Activated T-helper 1 cell treated with anti-CD3 and anti-CD28 coated beads, Interleukin-2, amount 50 U/mL, for 16 hours (primary cell): ENCODE data around the gene CLPSL2.

Source experiments
- DNase-seq, 2 donors: peaks; one replicate each; pipeline ENCODE4 v3.0.0-alpha.2; 2020; ENCODE audit warnings: low read depth in 1 of 2, low spot score in 1 of 2

The CLPSL2 gene

DNA sequence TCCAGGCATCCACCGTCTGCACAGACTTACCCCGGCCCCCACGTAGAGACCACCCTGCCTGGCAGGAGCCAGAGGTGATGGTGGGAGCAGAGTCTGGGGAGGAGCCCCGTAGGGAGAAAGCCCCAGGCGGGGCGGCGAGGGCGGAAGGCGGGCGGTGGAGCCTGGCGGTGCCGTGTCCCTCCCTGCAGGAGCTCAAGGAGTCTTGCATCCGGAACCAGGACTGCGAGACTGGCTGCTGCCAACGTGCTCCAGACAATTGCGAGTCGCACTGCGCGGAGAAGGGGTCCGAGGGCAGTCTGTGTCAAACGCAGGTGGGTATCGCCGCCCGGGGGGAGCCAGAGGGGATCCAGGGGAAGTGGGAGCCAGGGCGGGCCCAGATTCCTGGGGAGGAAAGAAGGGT, 10.4 kb downstream of the CLPSL2 start:
- no peak for DNase-seq

DNA sequence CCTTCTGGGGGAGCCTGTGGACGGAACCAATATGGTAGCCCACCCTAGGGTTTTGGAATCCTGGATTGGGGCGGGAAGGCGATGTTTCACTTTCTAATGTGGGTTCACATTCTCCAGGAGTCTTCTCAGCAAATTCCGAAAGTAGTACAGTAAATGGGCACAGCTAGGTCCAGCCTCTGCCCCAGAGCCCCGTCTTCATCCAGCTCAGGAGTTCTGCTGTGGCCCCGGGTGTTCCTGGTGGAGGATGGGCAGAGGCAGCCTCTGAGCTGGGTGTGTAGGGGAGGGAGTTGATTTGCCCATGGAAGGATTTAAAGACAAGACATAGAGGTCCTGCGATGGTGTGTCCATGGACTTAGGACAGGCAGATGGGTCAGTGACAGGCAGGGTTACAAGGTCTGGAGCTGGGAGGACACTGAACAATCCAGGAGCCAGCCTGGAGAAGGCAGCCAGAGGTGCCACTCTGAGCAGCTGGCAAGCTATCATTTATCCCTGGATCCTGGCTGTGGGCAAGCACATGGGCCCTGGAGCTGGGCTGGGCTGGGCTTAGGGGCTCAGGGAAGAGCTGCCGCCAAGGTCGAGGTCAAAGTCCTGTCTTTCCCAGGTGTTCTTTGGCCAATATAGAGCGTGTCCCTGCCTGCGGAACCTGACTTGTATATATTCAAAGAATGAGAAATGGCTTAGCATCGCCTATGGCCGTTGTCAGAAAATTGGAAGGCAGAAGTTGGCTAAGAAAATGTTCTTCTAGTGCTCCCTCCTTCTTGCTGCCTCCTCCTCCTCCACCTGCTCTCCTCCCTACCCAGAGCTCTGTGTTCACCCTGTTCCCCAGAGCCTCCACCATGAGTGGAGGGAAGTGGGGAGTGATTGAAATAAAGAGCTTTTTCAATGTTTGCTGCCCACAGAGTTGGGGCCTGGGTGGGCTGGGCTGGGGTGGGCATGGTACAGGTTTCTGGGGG, 11.1 kb downstream of the CLPSL2 start:
- no peak for DNase-seq

DNA sequence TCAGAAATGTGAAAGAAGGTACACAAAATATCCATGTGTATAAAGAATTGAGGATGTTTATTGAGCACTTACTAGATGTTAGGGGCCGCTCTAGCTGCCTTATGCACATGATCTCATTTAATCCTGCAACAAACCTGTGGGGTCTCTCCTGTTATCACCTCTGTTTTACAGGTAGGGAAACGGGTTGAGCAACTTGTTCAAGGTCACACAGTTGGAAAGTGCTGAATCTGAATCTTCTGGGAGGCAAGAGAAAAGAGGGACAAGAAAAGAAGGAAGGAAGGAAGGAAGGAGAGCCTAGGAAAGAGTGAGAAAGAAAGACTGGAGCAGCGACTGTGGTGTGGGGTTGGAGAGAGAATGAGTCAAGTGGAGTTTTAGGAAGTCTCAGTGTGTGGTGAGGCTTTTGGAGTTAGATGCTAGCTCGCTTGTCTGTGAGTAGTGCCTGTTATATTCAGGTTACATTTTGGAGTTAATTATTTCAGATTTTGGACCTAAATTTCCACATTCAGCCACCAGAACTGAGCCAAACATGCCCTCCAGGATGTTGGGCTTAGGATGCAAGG, 12.1 kb downstream of the CLPSL2 start:
- no peak for DNase-seq

DNA sequence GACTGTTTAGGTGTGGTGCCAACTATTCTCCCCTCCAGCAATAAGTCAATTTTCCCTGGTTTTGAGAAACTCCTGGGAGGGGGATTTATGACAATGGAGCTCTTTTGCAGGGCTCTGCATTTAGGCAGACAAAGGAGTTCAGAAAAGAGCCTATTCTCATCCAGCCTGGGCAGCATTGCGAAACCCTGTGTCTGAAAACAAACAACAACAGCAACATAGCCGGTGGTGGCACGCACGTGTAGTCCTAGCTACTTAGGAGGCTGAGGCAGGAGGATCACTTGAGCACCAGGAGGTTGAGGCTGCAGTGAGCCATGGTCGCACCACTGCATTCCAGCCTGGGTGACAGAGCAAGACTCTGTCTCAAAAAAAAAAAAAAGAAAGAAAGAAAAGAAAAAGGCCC, 14.3 kb downstream of the CLPSL2 start:
- DNase-seq = no peak

DNA sequence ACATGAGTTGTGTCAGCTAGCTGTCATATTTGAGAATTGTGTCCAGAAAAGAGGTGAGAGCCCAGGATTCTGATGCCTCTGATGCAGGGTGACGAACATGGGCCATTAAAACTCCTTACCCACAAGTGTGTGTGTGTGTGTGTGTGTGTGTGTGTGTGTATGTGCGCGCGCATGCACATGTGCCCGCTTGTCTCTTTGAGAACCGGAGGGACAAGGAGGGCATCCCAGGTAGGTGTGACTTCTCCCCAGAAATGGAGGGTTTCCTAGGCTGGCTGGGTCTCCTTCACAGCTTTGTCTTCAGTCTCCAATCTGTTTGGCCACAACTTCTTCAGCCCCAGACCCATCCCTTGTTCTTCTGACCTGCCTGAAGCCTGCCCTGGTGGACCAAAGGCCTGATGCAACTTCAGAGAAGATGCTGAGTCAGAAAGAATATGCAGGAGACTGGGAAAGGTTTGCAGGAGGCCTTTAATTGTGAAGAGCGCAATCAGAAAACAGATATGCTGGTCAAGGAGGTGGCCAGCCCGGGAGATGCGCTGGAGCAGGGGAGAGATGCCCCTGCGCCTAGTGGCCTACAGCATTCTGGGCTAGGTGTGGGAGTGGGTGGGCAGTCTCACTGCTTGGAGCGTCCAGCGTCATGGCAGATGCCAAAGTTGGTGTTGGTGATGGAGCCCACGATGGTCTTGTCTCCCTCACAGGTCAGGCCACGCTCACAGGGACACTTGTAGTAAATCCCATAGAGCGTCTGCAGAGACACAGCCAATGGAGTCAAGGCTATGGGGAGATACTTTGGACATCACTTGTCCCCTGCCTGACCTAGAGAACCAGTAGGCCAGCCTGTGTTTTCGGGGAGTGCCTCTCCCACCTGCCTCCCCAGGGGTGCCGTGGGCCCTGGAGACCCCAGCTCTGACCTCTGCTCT, 18.4 kb downstream of the CLPSL2 start:
- no peak for DNase-seq

DNA sequence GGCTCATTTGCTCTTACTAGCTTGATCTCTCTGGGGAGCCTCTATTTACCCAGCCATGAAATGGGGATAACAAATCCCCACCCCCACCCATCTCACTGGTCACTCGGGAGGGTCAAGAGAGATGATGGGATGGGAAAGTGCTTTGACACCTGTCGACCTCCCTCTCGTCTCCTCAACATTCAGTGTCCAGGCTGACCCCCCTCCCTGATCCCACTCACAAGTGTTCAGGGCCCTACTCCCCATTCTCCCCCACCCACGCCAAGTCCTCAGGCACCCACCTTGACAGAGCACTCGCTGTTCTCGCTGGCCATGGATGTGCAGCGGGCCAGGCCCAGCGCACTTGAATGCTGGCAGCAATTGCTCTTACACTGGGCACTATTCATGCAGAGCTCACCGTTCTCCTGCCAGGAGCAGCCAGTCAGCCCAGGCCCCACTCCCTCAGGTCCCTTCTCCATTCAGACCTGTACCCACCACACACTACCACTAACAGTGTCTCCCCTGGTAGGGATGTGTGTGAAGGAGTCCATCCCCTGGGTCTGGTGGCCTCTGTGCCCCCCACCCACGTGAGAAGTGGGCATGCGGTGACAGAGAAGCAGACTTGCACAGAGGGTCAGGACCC, 19.2 kb downstream of the CLPSL2 start:
- no peak for DNase-seq

DNA sequence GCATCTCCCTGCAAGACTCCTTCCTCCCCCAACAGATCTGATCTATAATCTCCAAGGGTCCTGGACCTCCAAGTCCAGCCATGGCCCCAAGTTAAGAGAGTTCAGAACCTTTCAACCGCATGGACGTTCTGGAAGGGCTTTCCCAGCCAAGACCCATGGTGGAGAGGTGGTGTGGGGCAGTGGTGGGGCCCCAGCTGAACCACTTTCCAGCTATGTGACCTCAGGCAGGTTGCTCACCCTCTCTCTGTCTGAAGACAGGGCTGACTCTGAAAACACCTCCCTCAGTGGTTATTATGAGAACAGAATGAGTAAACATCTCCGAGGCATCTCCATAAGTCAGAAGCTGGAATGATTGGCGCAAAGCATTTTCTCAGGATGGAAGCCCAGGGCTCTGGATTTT, 19.8 kb downstream of the CLPSL2 start:
- DNase-seq = no peak

DNA sequence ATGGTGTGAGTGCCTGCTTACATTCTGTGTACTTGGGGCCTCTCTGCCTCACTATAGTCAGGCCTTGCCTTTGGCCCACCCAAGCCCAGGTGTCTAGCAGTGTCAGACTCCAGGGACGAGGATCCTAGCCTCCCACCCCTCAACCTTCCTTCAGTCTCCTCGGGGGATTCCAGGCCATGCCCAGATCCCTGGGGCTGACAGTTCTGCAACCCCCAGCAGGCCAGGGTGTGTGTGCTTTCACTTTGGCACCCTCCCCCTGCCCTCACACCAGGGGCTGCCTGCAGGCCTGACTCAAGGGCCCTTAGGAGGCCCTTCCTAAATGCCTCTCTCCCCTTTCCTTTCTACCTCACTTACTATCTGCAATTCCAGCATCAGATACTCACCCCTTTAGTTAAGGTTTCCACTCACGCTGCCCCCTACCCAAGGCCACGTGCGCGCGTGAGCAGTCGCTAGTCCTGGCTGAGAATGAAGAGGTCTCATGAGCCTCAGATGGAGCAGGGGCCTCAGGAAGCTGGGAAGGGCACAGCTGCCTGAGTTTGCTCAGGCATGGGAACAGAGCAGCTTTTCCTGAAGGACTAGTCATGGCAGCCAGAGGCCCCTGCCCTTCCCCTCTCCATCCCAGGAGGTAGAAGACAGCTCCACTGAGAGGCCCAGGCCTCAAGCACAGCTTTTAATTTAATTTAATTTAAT, 21.6 kb downstream of the CLPSL2 start:
- DNase-seq = no peak

DNA sequence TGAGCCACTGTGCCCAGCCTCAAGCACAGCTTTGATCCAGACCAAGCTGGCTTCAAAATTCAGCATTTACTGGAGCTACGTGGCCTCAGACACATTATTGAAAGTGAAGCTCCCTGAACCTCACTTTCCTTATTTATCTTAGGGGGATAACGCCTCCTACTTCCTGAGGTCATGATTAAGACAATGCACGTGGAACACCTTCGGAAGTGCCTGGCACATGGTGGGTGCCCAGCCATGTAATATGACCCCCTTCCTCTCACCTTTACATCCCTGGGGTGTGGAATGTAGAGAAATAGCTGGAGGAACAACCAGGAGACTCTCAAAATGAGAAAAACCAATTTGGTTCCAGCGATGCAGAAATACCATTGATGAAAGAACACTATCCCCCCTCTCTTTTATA, 22.3 kb downstream of the CLPSL2 start:
- no peak for DNase-seq

DNA sequence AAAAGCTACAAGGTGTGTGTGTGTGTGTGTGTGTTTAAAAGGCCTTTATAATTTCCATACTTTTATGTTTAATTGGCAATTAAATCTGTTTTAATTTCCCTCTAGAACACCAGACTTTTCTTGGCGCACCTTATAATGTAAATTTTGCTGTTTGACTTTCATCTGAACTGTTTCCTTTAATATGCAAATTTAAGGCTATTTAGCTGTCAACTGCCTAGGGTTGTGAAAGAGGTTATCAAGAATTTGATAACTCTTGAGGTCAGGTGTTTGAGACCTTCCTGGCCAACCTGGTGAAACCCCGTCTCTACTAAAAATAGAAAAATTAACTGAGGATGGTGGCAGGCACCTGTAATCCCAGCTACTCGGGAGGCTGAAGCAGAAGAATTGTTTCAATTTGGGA, 24.8 kb downstream of the CLPSL2 start:
- no peak for DNase-seq

DNA sequence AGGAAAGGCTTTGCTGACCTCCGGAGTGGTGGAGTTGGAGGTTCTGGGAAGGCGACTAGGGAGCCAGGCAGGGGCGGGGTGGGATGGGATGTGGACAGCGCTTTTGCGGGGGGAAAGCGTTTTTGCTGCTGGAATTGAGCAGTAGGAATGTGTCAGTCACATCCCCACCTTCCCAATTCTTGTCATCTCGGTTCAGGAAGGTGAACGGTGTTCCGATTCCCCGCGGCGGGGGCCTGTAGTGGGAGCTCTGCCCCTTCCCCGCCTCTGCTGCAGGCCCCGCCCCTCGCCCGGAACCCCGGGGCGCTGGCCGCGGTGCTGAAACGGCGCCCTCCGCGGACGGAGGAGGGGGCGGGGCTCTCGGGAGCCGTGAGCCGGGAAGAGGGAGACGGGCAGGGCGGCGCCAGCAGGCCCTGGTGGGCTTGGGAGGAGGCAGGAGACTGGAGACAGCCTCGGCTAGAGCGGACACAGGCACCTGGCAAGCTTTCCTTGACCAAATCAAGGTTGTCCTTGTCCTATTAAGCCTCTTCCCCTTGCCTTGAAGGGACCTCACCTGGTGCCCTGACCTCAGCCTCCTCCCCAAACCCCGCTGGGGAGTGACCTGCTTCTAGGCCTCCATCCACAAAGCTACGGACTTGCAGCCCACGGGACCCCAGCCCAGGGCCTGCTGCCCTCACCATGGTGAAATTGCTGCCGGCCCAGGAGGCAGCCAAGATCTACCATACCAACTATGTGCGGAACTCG, 28.8 kb downstream of the CLPSL2 start, which contains the start of gene LHFPL5:
LHFPL5 (plus strand) TSS at position 357 of the 741 bp plus-strand sequence; CDS start at position 676, 319 bp downstream.
- DNase-seq = no peak

DNA sequence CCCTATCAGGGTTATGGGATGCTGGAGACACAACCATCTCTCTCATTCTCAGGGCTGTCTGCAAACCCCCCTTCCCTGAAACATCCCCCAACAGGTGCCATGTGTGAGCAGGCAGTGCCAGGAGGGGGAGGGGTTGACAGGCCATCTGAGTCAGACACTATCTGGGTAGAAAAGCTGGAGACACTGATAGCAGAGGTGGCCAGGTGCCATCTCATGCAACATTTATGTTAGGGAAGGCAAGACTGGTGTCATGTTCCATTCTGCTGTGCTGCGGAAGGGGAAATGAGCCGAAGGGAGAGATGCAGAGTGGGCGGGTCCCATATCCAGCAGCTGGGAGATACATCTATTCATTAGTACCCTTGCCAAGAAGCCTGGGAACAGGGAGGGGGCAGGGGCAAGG, 32.3 kb downstream of the CLPSL2 start:
- DNase-seq = no peak

DNA sequence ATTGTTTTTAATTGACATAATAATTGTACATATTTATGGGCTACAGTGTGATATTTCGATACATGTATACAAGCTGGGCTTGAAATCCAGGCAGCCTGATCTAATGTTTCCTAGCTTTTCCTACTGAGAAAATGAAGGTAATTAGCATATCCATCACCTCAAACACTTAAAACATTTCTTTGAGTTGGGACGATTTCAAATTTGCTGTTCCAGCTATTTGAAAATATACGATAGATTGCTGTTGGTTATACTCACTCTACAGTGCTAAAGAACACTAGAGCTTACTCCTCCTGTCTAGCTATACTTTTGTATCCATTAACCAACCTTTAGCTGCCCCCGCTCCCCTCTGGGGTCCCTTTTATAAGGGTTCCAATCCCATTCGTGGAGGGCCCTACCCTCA, 33.4 kb downstream of the CLPSL2 start:
- no peak for DNase-seq

DNA sequence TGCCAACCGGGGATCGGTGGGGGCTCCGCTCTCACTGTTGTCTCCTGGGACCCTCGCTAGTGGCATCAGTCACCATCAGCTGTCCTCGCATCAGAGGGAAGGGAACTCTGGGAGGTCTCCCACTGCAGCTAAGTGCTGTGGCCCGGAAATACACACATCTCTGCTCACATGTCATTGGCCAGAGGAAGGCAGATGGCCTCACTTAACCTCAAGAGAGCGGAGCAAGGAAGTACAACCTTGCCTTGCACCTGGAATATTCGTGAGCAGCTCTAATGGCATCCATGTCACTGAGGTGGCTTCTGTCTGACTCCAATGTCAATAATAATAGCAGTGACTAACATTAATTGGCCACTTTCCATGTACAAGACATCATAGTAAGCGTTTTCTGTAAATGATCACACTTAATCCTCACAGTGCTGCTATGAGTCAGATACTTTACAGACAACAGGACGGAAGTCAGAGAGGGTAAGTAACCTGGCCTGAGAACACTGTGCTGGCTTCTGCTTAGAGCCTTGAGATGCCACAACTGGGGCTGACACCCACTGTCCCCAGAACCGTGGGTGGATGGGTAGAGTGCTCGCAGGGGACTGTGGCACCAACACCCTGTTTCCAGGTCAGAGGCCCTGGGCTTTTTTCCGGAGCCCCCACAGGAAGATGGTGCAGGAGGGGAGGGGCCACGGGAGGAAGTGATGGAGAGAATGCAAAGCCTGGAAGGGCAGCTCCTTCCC, 34.7 kb downstream of the CLPSL2 start:
- DNase-seq = no peak

DNA sequence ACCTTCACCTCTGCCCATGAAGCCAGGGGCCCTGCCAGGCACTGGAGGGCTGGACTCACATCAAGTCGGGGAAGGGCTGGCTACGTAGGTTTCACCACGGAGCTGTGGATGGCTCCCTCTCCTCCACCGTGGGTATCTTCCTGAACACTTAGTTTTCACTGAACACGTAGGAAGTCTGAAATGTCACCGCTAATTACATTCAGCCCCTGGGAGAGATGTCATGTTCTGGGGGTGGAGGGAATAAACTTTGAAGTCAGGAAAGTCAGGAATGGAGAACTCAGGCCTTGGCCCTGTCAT, 35.2 kb downstream of the CLPSL2 start:
- DNase-seq = no peak

DNA sequence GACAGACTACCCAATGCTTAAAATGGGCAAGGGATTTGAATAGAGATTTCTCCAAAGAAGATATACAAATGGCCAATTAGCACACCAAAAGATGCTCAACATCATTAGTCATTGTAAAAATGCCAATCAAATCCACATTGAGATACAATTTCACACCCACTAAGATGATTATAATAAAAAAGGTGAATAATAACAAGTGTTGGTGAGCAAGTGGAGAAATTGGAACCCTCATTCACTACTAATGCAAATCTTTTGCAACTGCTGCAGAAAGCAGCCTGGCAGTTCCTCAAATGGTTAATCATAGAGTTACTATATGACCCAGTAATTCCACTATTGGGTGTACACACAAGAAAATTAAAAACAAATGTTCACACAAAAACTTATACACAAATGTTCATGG, 41.1 kb downstream of the CLPSL2 start:
- DNase-seq = no peak

DNA sequence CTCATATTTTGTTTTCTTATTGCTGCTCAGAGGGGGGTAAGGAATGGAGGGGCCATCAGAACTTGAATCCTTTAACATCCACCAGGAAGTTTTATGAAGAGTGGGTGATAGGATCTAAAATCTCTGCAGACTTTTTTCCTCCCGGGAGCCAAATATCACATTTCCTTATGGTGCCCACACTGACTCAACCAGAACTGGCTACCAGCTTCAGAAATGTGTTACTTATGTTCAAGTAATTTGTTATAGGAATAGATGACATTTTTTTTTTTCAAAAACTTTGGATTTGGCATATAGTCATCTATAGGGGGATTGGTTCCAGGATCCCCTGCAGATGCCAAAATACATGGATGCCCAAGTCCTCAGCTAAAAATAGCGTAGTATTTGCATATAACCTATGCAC, 47.2 kb downstream of the CLPSL2 start:
- DNase-seq = no peak

DNA sequence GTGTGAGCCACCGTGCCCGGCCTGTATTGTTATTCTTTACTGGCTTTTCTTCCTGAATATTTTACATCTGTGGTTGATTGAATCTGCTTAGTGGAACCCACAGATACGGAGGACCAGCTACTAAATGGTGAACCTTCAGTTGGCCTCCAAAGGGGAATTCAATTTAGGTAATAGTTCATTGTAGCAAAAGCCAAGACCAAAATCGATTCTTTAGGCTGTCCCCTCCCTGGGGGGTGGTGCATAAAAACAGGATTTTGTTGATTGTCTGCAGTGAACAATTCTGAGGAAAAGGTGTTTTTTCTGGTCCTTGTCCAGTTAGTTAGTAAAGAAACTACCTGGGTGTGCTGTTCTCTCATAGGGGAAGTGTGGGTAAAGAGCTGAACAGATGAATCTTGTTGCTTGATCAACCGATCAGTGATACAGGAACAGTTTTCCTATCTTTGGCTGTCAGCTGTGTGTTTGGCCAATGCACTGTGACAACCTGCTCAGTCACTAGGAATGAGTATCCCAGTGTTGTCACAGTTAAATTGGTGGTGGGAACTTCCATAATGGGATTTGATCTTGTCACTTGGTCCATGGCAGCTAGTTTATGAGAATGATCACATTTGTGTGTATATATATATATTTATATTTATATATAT, 48.3 kb downstream of the CLPSL2 start:
- DNase-seq = no peak
